ENCODE data around the gene SUGP2.
"Not testable (repeated sequence)": the region's sequence is repeated elsewhere in the genome, so short reads cannot be mapped to it uniquely, and the experiment has no call there.

Gene SUGP2

GRCh38 chr19:18990128-18990708, 43.1 kb downstream of the SUGP2 start:
- no peak for DNase-seq (ENCODE audit: low spot score)

- DNase-seq (ENCODE audit: low spot score): no peak
These were observed 44.0 kb downstream of the SUGP2 start for GRCh38 chr19:18989316-18989715.

GRCh38 chr19:18987456-18987855, 45.9 kb downstream of the SUGP2 start:
- no peak for DNase-seq (ENCODE audit: low spot score)

GRCh38 chr19:18985257-18985656, 48.1 kb downstream of the SUGP2 start:
- no peak for DNase-seq (ENCODE audit: low spot score)

GRCh38 chr19:18984251-18984650, 49.1 kb downstream of the SUGP2 start:
- no peak for DNase-seq (ENCODE audit: low spot score)

GRCh38 chr19:18982669-18983068, 50.6 kb downstream of the SUGP2 start:
- no peak for DNase-seq (ENCODE audit: low spot score)

- DNase-seq (ENCODE audit: low spot score): no peak
These were observed 52.8 kb downstream of the SUGP2 start for GRCh38 chr19:18980432-18981020.

GRCh38 chr19:18978616-18979015, 54.7 kb downstream of the SUGP2 start:
- no peak for DNase-seq (ENCODE audit: low spot score)

- DNase-seq (ENCODE audit: low spot score): no peak
These were observed 57.4 kb downstream of the SUGP2 start for GRCh38 chr19:18975869-18976268.

- no peak for DNase-seq (ENCODE audit: low spot score)
These were observed 58.3 kb downstream of the SUGP2 start for GRCh38 chr19:18975011-18975410.

- DNase-seq (ENCODE audit: low spot score): no peak
These were observed 60.5 kb downstream of the SUGP2 start for GRCh38 chr19:18972851-18973250.

- DNase-seq (ENCODE audit: low spot score): no peak
These were observed 61.0 kb downstream of the SUGP2 start for GRCh38 chr19:18972301-18972811.

- no peak for DNase-seq (ENCODE audit: low spot score)
These were observed 63.2 kb downstream of the SUGP2 start for GRCh38 chr19:18969931-18970659.

- no peak for DNase-seq (ENCODE audit: low spot score)
These were observed 65.8 kb downstream of the SUGP2 start for GRCh38 chr19:18967358-18968146.

- DNase-seq (ENCODE audit: low spot score): no peak
These were observed 67.0 kb downstream of the SUGP2 start for GRCh38 chr19:18966307-18966706.

- DNase-seq (ENCODE audit: low spot score): no peak
These were observed 69.2 kb downstream of the SUGP2 start for GRCh38 chr19:18964121-18964520.

- no peak for DNase-seq (ENCODE audit: low spot score)
These were observed 71.3 kb downstream of the SUGP2 start for GRCh38 chr19:18961767-18962620.

- DNase-seq (ENCODE audit: low spot score): no peak
These were observed 72.9 kb downstream of the SUGP2 start for GRCh38 chr19:18960370-18960769.

GRCh38 chr19:18955042-18955441, 78.3 kb downstream of the SUGP2 start:
- no peak for DNase-seq (ENCODE audit: low spot score)

- DNase-seq (ENCODE audit: low spot score): no peak
These were observed 79.2 kb downstream of the SUGP2 start for GRCh38 chr19:18954094-18954493.

GRCh38 chr19:18952364-18953003, 80.8 kb downstream of the SUGP2 start:
- DNase-seq (ENCODE audit: low spot score): not testable (repeated sequence)
